Gastroesophageal sphincter (tissue), 4 donors: ENCODE results near the gene CROCC2. TPM values are rescaled to one million over a fixed set of nuclear protein-coding genes. Genes with fewer than 3 reads are reported as not detected.

ENCODE experiments used
- total RNA-seq, 4 donors: library from RNA; depleted of rRNA; stranded (reverse); fragments of >200 nt; gene quantifications; one replicate each; pipeline ENCODE4 v1.1.0, GENCODE V29; 2016

CROCC2 gene
- total RNA-seq, 4 donors from 2014 or later, result not detected

Other genes starting within 250 kb of the CROCC2 start
- gene AQP12B, start 223.5 kb upstream of the CROCC2 start, total RNA-seq, result not detected
- gene AQP12A, start 214.5 kb upstream of the CROCC2 start, total RNA-seq, result not detected
- 1 to 10 TPM in 2 of 4 donors, under 1 TPM in 2; 0.62 to 2.3 (median 1.6) TPM for gene KIF1A, start 86.1 kb upstream of the CROCC2 start, total RNA-seq
- gene AGXT, start 37.5 kb upstream of the CROCC2 start, total RNA-seq, result not detected
- gene MAB21L4, start 10.2 kb upstream of the CROCC2 start, total RNA-seq, result 1 to 10 TPM in 1 of 4 donors, under 1 TPM in 2, not detected in 1; 0.27 to 9.7 (median 0.77) TPM
- gene SNED1, start 92.3 kb downstream of the CROCC2 start, total RNA-seq, result 10 to 100 TPM in 2 of 4 donors, 1 to 10 TPM in 2; 8.3 to 29.9 (median 14.6) TPM
- 10 to 100 TPM; 27.1 to 33.0 (median 32.1) TPM for gene MTERF4, start 196.0 kb downstream of the CROCC2 start, total RNA-seq
- gene PASK, start 243.1 kb downstream of the CROCC2 start, total RNA-seq, result 1 to 10 TPM; 1.6 to 6.5 (median 4.4) TPM
- gene PPP1R7, start 244.1 kb downstream of the CROCC2 start, total RNA-seq, result 10 to 100 TPM; 62.3 to 90.7 (median 73.3) TPM